Type B pancreatic cell (in vitro differentiated cells): ENCODE data around the gene AGFG1. TPM values are rescaled to one million over a fixed set of nuclear protein-coding genes. Genes with fewer than 3 reads are reported as not detected.

Experiments used
- DNase-seq: peaks from one replicate; pipeline ENCODE4 v3.0.0; 2021; ENCODE audit warnings: mixed read lengths; ENCODE audit not compliant: unreplicated experiment; ENCODE audit errors: extremely low spot score
- H3K27ac Mint-ChIP-seq: 2 replicates; pipeline ENCODE4 v1.8.0; 2021; ENCODE audit warnings: mild to moderate bottlenecking, mixed read lengths
- H3K27me3 Mint-ChIP-seq: 2 replicates; pipeline ENCODE4 v1.8.0; 2021; ENCODE audit warnings: mixed read lengths
- H3K36me3 Mint-ChIP-seq: 2 replicates; pipeline ENCODE4 v1.8.0; 2021; ENCODE audit warnings: mixed read lengths
- H3K4me1 Mint-ChIP-seq: one replicate; pipeline ENCODE4 v1.8.0; 2021; ENCODE audit warnings: mixed read lengths; ENCODE audit not compliant: unreplicated experiment
- H3K4me3 Mint-ChIP-seq: 2 replicates; pipeline ENCODE4 v1.8.0; 2021; ENCODE audit warnings: mild to moderate bottlenecking, mixed read lengths
- H3K9me3 Mint-ChIP-seq: 2 replicates; pipeline ENCODE4 v1.8.0; 2021; ENCODE audit warnings: mixed read lengths
- CTCF ChIP-seq: fragments of 200-600 bp; sonication (generic); conservative IDR thresholded peaks from 2 replicates; pipeline ENCODE4 v1.5.0; 2021; ENCODE audit warnings: antibody characterized with exemption, mild to moderate bottlenecking
- total RNA-seq: library from RNA; stranded (reverse); gene quantifications from 2 replicates; pipeline ENCODE4 v1.2.1, GENCODE V29; 2021; ENCODE audit warnings: low replicate concordance

AGFG1 gene
- total RNA-seq, 1 donor from 2014 or later, result 63.2 TPM

- DNase-seq, result no peak
- Mint-ChIP-seq H3K27ac (no peak overlapping the region), H3K27me3 (no peaks in the 10 kb centered on the region), H3K4me3 (no peak overlapping the region), H3K9me3 (peaks cover 7% of the 10 kb centered on the region), H3K4me1 (no peaks in the 10 kb centered on the region), H3K36me3 (peaks cover 4% of the 10 kb centered on the region)
- TF ChIP-seq CTCF, result no peak
Measured at GRCh38 chr2:227436436-227437174, 35.4 kb upstream of the AGFG1 start.

- H3K4me3 Mint-ChIP-seq, result no peak overlapping the region
- DNase-seq, result no peak
- H3K27ac Mint-ChIP-seq, result no peak overlapping the region
- no peaks in the 10 kb centered on the region for H3K4me1 Mint-ChIP-seq
- TF ChIP-seq CTCF, result no peak
- no peaks in the 10 kb centered on the region for H3K36me3 Mint-ChIP-seq
- no peaks in the 10 kb centered on the region for H3K27me3 Mint-ChIP-seq
- no peaks in the 10 kb centered on the region for H3K9me3 Mint-ChIP-seq
Measured at GRCh38 chr2:227439214-227439613, 32.7 kb upstream of the AGFG1 start.

GRCh38 chr2:227442639-227443038, 29.3 kb upstream of the AGFG1 start:
- Mint-ChIP-seq H3K4me1 (no peaks in the 10 kb centered on the region), H3K9me3 (no peaks in the 10 kb centered on the region), H3K4me3 (no peak overlapping the region), H3K27ac (no peak overlapping the region), H3K27me3 (no peaks in the 10 kb centered on the region), H3K36me3 (no peaks in the 10 kb centered on the region)
- DNase-seq, result no peak
- TF ChIP-seq CTCF, result no peak

DNA sequence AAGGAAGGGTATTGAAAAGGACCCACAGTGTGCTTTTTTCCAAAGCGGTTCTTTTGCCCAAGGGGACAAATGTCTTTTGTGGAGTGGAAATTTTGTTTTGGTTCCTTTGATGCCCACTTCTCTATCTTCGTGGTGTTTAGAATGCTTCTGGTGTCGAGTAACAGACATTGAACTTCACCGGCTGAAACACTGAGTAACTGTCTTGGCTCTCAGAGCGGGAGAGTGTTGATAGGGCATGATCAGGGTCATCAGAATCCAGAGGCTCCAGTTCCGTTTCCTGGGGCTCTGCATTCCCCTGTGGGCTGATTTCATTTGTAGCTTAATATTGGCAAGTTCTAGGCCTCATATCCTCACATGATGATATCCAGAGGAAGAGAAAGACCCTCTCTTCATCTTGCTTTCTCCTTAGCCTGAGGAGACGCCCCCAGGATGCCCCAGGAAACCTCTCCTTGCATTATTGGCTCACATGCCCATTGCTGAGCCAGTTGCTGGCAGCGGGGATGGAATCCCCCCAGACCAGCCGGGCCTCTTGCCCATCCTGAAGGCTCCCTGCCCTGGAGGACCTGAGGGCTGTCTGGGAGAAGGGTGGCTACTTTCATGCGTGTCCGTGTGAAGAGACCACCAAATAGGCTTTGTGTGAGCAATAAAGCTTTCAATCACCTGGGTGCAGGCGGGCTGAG, 27.9 kb upstream of the AGFG1 start:
- no peak for DNase-seq

DNA sequence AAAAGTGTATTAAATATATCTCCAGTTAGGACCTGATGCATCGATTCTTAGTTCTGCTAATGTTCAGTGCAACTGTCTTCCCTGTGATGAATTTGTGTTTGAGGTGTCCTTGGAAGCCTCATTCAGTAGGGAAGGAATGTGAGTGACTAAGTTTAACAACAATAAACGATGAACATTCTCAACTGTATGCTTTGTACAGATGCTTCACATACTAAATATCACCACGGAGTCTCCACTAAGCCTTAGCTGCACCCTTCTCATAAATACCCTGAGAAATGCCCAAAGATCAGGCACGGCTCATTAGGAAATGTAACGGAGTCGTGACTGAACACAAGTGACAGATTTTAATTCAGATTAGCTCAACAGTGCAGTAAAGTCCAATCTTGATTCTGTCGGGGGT, 24.4 kb upstream of the AGFG1 start:
- Mint-ChIP-seq H3K4me3 (no peak overlapping the region), H3K27ac (no peak overlapping the region), H3K27me3 (no peaks in the 10 kb centered on the region), H3K36me3 (no peaks in the 10 kb centered on the region), H3K9me3 (no peaks in the 10 kb centered on the region), H3K4me1 (peaks cover 3% of the 10 kb centered on the region)
- TF ChIP-seq CTCF, result no peak
- no peak for DNase-seq

More for the DNA sequence above, 27.9 kb upstream of the AGFG1 start:
- Mint-ChIP-seq H3K4me1 (no peaks in the 10 kb centered on the region), H3K36me3 (no peaks in the 10 kb centered on the region), H3K27me3 (no peaks in the 10 kb centered on the region), H3K9me3 (no peaks in the 10 kb centered on the region), H3K27ac (no peak overlapping the region), H3K4me3 (no peak overlapping the region)
- TF ChIP-seq CTCF, result no peak
